SJCRH30 (cell line): ENCODE results near the gene SARS1. TPM values are rescaled to one million over a fixed set of nuclear protein-coding genes. Genes with fewer than 3 reads are reported as not detected.
"Not testable (repeated sequence)": the region's sequence is repeated elsewhere in the genome, so short reads cannot be mapped to it uniquely, and the experiment has no call there.

Experiments used
- DNase-seq, 2 experiments: peaks; one replicate each; pipeline ENCODE4 v3.0.0-alpha.2; 2015 to 2020
- H3K27ac ChIP-seq: fragments of 250-450 bp; sonication (Bioruptor Pico); 2 replicates; pipeline ENCODE4 v1.5.1; 2020; ENCODE audit warnings: mild to moderate bottlenecking, moderate library complexity
- H3K27me3 ChIP-seq: fragments of 250-450 bp; sonication (Bioruptor Pico); 2 replicates; pipeline ENCODE4 v1.5.1; 2020; ENCODE audit warnings: mild to moderate bottlenecking, moderate library complexity
- H3K36me3 ChIP-seq: fragments of 250-450 bp; sonication (Bioruptor Pico); 2 replicates; pipeline ENCODE4 v1.5.1; 2020; ENCODE audit warnings: mild to moderate bottlenecking, moderate library complexity
- H3K4me1 ChIP-seq: fragments of 250-450 bp; sonication (Bioruptor Pico); 2 replicates; pipeline ENCODE4 v1.5.1; 2020; ENCODE audit warnings: mild to moderate bottlenecking, moderate library complexity
- H3K4me3 ChIP-seq: fragments of 250-450 bp; sonication (Bioruptor Pico); 2 replicates; pipeline ENCODE4 v1.5.1; 2020; ENCODE audit warnings: mild to moderate bottlenecking, moderate library complexity
- H3K9me3 ChIP-seq: fragments of 250-450 bp; sonication (Bioruptor Pico); replicated peaks from 2 replicates; pipeline ENCODE4 v1.5.1; 2020; ENCODE audit warnings: mild to moderate bottlenecking, moderate library complexity
- total RNA-seq: library from RNA; depleted of rRNA; stranded (reverse); fragments of >200 nt; shearing (Covaris generic); gene quantifications from 2 replicates; pipeline ENCODE4 v1.2.3, GENCODE V29; 2014; rRNA removed

The SARS1 gene
- total RNA-seq, 1 experiment from 2014 or later = 107 TPM

GRCh38 chr1:109286762-109287161 lies 73.0 kb downstream of the SARS1 start:
- H3K4me3 ChIP-seq, H3K4me1 ChIP-seq, DNase-seq, H3K27ac ChIP-seq, H3K27me3 ChIP-seq, H3K36me3 ChIP-seq, H3K9me3 ChIP-seq: not testable (repeated sequence)

Other genes with a start within 250 kb of the SARS1 start
- 14.9 and 17.1 TPM in 2 replicates for gene WDR47, start 171.8 kb upstream of the SARS1 start, total RNA-seq
- gene TAF13, start 137.9 kb upstream of the SARS1 start, total RNA-seq = 52.2 and 54.2 TPM in 2 replicates
- 20.7 and 24.7 TPM in 2 replicates for gene TMEM167B, start 123.2 kb upstream of the SARS1 start, total RNA-seq
- 0.03 TPM in 1 of 2 replicates, not detected in the other for gene ELAPOR1, start 99.8 kb upstream of the SARS1 start, total RNA-seq
- gene CELSR2, start 35.6 kb downstream of the SARS1 start, total RNA-seq = 2.6 and 4.0 TPM in 2 replicates
- gene PSRC1, start 69.2 kb downstream of the SARS1 start, total RNA-seq = 67.5 and 73.2 TPM in 2 replicates
- 5.8 and 5.9 TPM in 2 replicates for gene MYBPHL, start 93.1 kb downstream of the SARS1 start, total RNA-seq
- 36.9 and 41.1 TPM in 2 replicates for gene SORT1, start 184.0 kb downstream of the SARS1 start, total RNA-seq
- 81.9 and 82.3 TPM in 2 replicates for gene PSMA5, start 212.5 kb downstream of the SARS1 start, total RNA-seq